Breast epithelium (tissue), 4 donors: Measurements from ENCODE around the gene AP5S1. TPM values are rescaled to one million over a fixed set of nuclear protein-coding genes. Genes with fewer than 3 reads are reported as not detected.
A peak's percentile ranks its signal among the peaks of the same experiment; 100 is the strongest.

Experiments used
- DNase-seq, 2 donors: peaks; one replicate each; pipeline ENCODE4 v3.0.0-alpha.2; 2019; ENCODE audit warnings: low spot score in 2 of 2
- H3K27ac ChIP-seq, 2 donors: fragments of 200-600 bp; sonication (generic) in 1 of 2; one replicate each; pipeline ENCODE4 v1.5.1; 2016 to 2019; ENCODE audit warnings: mild to moderate bottlenecking in 1 of 2
- H3K27me3 ChIP-seq, 2 donors: fragments of 200-600 bp; sonication (generic) in 1 of 2; one replicate each; pipeline versions ENCODE4 v1.5.1 to v1.6.0; 2017 to 2019; ENCODE audit warnings: control low read depth in 1 of 2, mild to moderate bottlenecking in 1 of 2
- H3K36me3 ChIP-seq: fragments of 200-600 bp; one replicate; pipeline ENCODE4 v1.5.1; 2019
- H3K4me1 ChIP-seq, 2 donors: fragments of 200-600 bp; sonication (generic); one replicate each; pipeline ENCODE4 v1.5.1; 2016 to 2019; ENCODE audit warnings: control low read depth in 1 of 2
- H3K4me3 ChIP-seq, 3 donors: fragments of 200-600 bp; sonication (generic); 1 replicate in 2 of 3; 2 replicates in 1 of 3; pipeline ENCODE4 v1.5.1; 2016 to 2019; ENCODE audit warnings: mild to moderate bottlenecking in 3 of 3, moderate library complexity in 2 of 3
- H3K9me3 ChIP-seq, 2 donors: fragments of 200-600 bp; sonication (generic) in 1 of 2; one replicate each; pipeline ENCODE4 v1.5.1; 2016 to 2019; ENCODE audit warnings: control low read depth in 1 of 2
- POLR2A ChIP-seq: fragments of 450-650 bp; IDR thresholded peaks from one replicate; pipeline ENCODE4 v1.6.1; 2016; ENCODE audit warnings: antibody characterized with exemption, mild to moderate bottlenecking, moderate library complexity
- POLR2AphosphoS5 ChIP-seq, 3 donors: sonication (generic); formaldehyde crosslinking; IDR thresholded peaks; one replicate each; pipeline ENCODE4 v1.6.1; 2017; ENCODE audit warnings: antibody characterized with exemption in 3 of 3
- intact Hi-C: fragments of 100-400 bp; cut with DNase I; formaldehyde crosslinking; loops from one replicate; pipeline ENCODE4 v1.15.1; 2023; ENCODE audit warnings: low total_unique reads
- total RNA-seq, 3 donors: library from RNA; depleted of rRNA; stranded (reverse); fragments of >200 nt; gene quantifications; one replicate each; pipeline ENCODE4 v1.1.0, GENCODE V29; 2016
- TF ChIP-seq, protein P1 (sequence below), 3 donors: fragments of 450-650 bp; IDR thresholded peaks; one replicate each; pipeline ENCODE4 v1.5.1; 2016 to 2017; ENCODE audit warnings: antibody characterized with exemption in 3 of 3, mild to moderate bottlenecking in 3 of 3, moderate library complexity in 3 of 3

AP5S1 gene
- total RNA-seq, 3 donors from 2014 or later, result 11.1 to 13.8 (median 11.8) TPM

DNA sequence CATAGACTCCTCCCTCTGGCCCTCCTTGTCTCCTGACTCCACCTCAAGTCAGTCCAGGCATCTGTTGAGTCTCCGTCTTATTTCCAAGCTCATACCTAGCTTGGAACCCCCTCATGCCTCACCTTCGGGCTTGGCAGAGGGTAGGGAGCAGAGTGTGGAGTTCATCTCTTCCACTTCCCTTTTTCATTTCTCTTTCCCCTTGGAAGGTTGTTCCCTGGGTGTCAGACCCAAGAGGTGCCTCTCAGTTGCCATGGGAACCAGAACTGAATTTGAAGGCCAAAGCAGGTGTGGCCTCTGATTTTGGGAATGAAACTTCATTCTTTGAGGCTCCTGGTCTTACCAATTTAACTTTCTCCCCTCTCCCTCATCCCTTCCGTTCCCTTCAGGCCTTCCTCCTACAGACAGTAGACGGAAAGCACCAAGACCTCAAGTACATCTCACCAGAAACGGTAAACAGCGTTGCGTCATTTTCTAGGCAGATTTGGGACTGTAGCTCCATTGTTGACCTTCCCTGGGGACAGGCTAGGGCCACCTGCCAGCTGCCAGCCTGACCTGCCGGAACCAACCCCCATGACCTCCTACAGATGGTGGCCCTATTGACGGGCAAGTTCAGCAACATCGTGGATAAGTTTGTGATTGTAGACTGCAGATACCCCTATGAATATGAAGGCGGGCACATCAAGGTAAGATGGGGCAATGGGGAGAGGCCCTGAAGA is 17.7 kb upstream of the AP5S1 start:
- intact Hi-C loops, result no loop called here
- no peak overlapping the region for H3K4me3 ChIP-seq

DNA sequence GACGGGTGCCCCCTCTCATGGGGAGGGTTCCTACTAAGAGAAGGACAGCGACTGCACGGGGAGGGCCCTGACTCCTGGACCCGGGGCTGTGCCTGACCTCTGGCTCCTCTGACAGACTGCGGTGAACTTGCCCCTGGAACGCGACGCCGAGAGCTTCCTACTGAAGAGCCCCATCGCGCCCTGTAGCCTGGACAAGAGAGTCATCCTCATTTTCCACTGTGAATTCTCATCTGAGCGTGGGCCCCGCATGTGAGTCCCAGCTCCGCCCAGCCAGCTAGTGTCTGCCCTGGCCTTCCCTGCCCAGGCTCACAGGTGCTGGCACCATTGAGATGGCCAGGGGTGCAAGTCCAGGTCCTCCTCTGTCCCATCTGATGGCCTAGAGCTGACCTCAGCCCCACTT is 17.1 kb upstream of the AP5S1 start:
- no peaks in the 10 kb centered on the region for H3K36me3 ChIP-seq
- intact Hi-C loops, result no loop called here
- H3K27ac ChIP-seq, result peak overlapping the region; percentile 91 to 95
- DNase-seq, result no peak
- H3K4me3 ChIP-seq, result no peak overlapping the region
- no peaks in the 10 kb centered on the region for H3K27me3 ChIP-seq
- peaks cover 0 to 3% of the 10 kb centered on the region in 2 donors for H3K9me3 ChIP-seq
- TF ChIP-seq, protein P1, sequence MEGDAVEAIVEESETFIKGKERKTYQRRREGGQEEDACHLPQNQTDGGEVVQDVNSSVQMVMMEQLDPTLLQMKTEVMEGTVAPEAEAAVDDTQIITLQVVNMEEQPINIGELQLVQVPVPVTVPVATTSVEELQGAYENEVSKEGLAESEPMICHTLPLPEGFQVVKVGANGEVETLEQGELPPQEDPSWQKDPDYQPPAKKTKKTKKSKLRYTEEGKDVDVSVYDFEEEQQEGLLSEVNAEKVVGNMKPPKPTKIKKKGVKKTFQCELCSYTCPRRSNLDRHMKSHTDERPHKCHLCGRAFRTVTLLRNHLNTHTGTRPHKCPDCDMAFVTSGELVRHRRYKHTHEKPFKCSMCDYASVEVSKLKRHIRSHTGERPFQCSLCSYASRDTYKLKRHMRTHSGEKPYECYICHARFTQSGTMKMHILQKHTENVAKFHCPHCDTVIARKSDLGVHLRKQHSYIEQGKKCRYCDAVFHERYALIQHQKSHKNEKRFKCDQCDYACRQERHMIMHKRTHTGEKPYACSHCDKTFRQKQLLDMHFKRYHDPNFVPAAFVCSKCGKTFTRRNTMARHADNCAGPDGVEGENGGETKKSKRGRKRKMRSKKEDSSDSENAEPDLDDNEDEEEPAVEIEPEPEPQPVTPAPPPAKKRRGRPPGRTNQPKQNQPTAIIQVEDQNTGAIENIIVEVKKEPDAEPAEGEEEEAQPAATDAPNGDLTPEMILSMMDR (IDR thresholded peaks at IDR 0.05), result no peak
- TF ChIP-seq POLR2AphosphoS5 (IDR thresholded peaks at IDR 0.05), result no peak
- no peak for TF ChIP-seq POLR2A
- H3K4me1 ChIP-seq, result peaks cover 9 to 20% of the 10 kb centered on the region in 2 donors

More for the DNA sequence above, 17.7 kb upstream of the AP5S1 start:
- Histone ChIP-seq H3K9me3 (peaks cover 0 to 3% of the 10 kb centered on the region in 2 donors), H3K4me1 (peaks cover 9 to 17% of the 10 kb centered on the region in 2 donors), H3K27ac (peak overlapping the region; percentile 91 to 95), H3K36me3 (no peaks in the 10 kb centered on the region), H3K27me3 (no peaks in the 10 kb centered on the region)
- TF ChIP-seq POLR2AphosphoS5 (IDR thresholded peaks at IDR 0.05) (peak in 2 of 3 donors; percentile 37 to 61), POLR2A (no peak)
- TF ChIP-seq, protein P1 (IDR thresholded peaks at IDR 0.05), result no peak
- DNase-seq, result peak in 1 of 2 donors; percentile 62

DNA sequence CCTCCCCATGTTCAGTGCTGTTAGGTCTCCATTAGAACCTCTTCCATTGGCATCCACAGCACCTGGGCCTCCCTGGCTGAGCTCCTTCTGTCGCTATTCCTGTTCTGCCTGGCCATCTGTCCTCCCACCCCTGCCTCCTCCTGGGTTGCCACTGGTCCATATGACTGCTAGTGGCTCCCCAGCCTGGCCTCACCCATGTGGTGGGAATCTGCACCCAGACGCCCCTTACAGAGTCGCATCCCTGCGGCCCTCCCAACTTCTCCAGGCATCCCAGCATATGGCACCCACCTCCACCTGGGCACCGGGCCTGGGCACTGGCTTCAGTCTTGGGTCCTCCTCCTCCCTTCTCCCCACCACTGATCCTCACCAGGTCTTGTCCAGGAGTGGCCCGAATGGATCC is 16.5 kb upstream of the AP5S1 start:
- Histone ChIP-seq H3K27me3 (no peaks in the 10 kb centered on the region), H3K9me3 (peaks cover 0 to 3% of the 10 kb centered on the region in 2 donors), H3K27ac (peak overlapping the region; percentile 91 to 95), H3K36me3 (no peaks in the 10 kb centered on the region), H3K4me3 (no peak overlapping the region), H3K4me1 (peaks cover 9 to 20% of the 10 kb centered on the region in 2 donors)
- intact Hi-C loops, result no loop called here
- DNase-seq, result no peak
- no peak for TF ChIP-seq POLR2AphosphoS5 (IDR thresholded peaks at IDR 0.05)
- TF ChIP-seq, protein P1 (IDR thresholded peaks at IDR 0.05), result no peak
- TF ChIP-seq POLR2A, result no peak

DNA sequence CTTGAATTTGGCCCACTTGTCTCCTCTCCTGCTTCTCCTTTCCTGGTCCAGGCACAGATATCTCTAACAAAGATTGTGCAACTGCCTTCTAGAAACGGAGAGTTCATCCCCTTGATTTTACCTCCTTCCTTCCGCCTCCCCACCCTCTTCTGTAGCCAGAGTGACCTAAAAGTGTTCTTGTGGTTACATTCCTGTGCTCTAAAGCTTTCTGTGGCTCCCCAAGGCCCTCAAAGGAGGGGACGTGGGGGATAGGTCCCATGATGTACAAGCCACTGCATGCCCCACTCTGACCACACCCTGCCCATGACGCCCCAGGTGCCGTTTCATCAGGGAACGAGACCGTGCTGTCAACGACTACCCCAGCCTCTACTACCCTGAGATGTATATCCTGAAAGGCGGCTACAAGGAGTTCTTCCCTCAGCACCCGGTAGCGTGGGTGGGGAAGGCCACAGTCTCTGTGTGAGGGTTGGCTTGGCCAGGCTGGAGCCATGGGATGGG is 16.0 kb upstream of the AP5S1 start:
- no peaks in the 10 kb centered on the region for H3K36me3 ChIP-seq
- DNase-seq, result no peak
- H3K4me3 ChIP-seq, result no peak overlapping the region

More for the DNA sequence above, 16.0 kb upstream of the AP5S1 start:
- intact Hi-C loops, result no loop called here
- H3K4me1 ChIP-seq, result peaks cover 9 to 20% of the 10 kb centered on the region in 2 donors
- no peaks in the 10 kb centered on the region for H3K27me3 ChIP-seq
- peaks cover 0 to 3% of the 10 kb centered on the region in 2 donors for H3K9me3 ChIP-seq
- H3K27ac ChIP-seq, result peak overlapping the region; percentile 91 to 95
- TF ChIP-seq POLR2A, result no peak
- TF ChIP-seq, protein P1 (IDR thresholded peaks at IDR 0.05), result no peak
- no peak for TF ChIP-seq POLR2AphosphoS5 (IDR thresholded peaks at IDR 0.05)
